Thymus (tissue), 14 donors: ENCODE results near the gene ADAMTSL5. TPM values are rescaled to one million over a fixed set of nuclear protein-coding genes. Genes with fewer than 3 reads are reported as not detected.

Source experiments
- DNase-seq, 9 donors: peaks; one replicate each; pipeline ENCODE4 v3.0.0-alpha.2; 2013; ENCODE audit warnings: low spot score in 9 of 9, low read depth in 6 of 9, missing footprints in 1 of 9
- H3K27ac ChIP-seq, 2 donors: one replicate each; pipeline ENCODE4 v1.5.1; 2013; ENCODE audit warnings: control low read depth in 1 of 2, low read depth in 1 of 2, low read length in 1 of 2, mild to moderate bottlenecking in 1 of 2, moderate library complexity in 1 of 2
- H3K27me3 ChIP-seq, 2 donors: one replicate each; pipeline ENCODE4 v1.5.1; 2013; ENCODE audit warnings: low read length in 1 of 2; ENCODE audit not compliant: control insufficient read depth in 2 of 2, insufficient read depth in 1 of 2
- H3K36me3 ChIP-seq, 2 donors: one replicate each; pipeline ENCODE4 v1.5.1; 2013; ENCODE audit warnings: low read length in 1 of 2, mild to moderate bottlenecking in 1 of 2, moderate library complexity in 1 of 2; ENCODE audit not compliant: control insufficient read depth in 2 of 2, insufficient read depth in 2 of 2
- H3K4me1 ChIP-seq, 2 donors: one replicate each; pipeline ENCODE4 v1.5.1; 2013; ENCODE audit warnings: low read length in 2 of 2; ENCODE audit not compliant: control insufficient read depth in 2 of 2, insufficient read depth in 2 of 2
- H3K4me3 ChIP-seq, 2 donors: one replicate each; pipeline ENCODE4 v1.5.1; 2013; ENCODE audit warnings: low read length in 2 of 2, control low read depth in 1 of 2, mild to moderate bottlenecking in 1 of 2
- H3K9me3 ChIP-seq, 2 donors: one replicate each; pipeline ENCODE4 v1.5.1; 2013; ENCODE audit warnings: low read length in 1 of 2, mild to moderate bottlenecking in 1 of 2; ENCODE audit not compliant: control insufficient read depth in 2 of 2, insufficient read depth in 1 of 2
- WGBS: extraction: QIAGEN DNeasy Blood & Tissue Kit; methylation state at CpG from one replicate; pipeline ENCODE4 v1.1.7; 2013; 5-methylcytosine and 5-hydroxymethylcytosine counted together
- long read RNA-seq, 10 donors: transcript quantifications; one replicate each; lab custom pipeline, GENCODE V29; 2026
- polyA plus RNA-seq: library from polyadenylated mRNA; stranded (reverse); fragments of 200-250 nt; gene quantifications from one replicate; pipeline ENCODE4 v1.2.3, GENCODE V29; 2013
- total RNA-seq: library from RNA; stranded (reverse); fragments of 120-200 nt; gene quantifications from one replicate; pipeline ENCODE4 v1.2.4, GENCODE V29; 2013
- donor health status: healthy.

The ADAMTSL5 gene, protein sequence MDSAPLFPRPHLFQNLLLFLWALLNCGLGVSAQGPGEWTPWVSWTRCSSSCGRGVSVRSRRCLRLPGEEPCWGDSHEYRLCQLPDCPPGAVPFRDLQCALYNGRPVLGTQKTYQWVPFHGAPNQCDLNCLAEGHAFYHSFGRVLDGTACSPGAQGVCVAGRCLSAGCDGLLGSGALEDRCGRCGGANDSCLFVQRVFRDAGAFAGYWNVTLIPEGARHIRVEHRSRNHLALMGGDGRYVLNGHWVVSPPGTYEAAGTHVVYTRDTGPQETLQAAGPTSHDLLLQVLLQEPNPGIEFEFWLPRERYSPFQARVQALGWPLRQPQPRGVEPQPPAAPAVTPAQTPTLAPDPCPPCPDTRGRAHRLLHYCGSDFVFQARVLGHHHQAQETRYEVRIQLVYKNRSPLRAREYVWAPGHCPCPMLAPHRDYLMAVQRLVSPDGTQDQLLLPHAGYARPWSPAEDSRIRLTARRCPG
- total RNA-seq = 0.05 TPM
- polyA plus RNA-seq = 0.21 TPM
- long read RNA-seq, donor 1 = 0 reads
- long read RNA-seq, donor 2 = 0 reads
- long read RNA-seq, donor 3 = 0 reads
- long read RNA-seq, donor 4 = 0 reads
- long read RNA-seq, donor 5 = 0 reads
- long read RNA-seq, donor 6 = 0 reads
- long read RNA-seq, donor 7 = 0 reads
- long read RNA-seq, donor 8 = 0 reads
- long read RNA-seq, donor 9 = 0 reads
- long read RNA-seq, donor 10 = 0 reads

- Histone ChIP-seq H3K4me1 (peaks cover 2 to 9% of the 10 kb centered on the region in 2 donors), H3K27me3 (peaks cover 57 to 83% of the 10 kb centered on the region in 2 donors)
These were observed at the start of gene ADAMTSL5 for GRCh38 chr19:1512671-1513498. Gene ADAMTSL5, minus strand, starts transcription at chr19:1513019. Its CDS starts 2,076 bp downstream, at chr19:1510943.

GRCh38 chr19:1561236-1561842 is 48.5 kb upstream of the ADAMTSL5 start:
- H3K4me1 ChIP-seq = no peaks in the 10 kb centered on the region
- H3K27ac ChIP-seq = no peak overlapping the region
- H3K9me3 ChIP-seq = peaks cover 0 to 11% of the 10 kb centered on the region in 2 donors
- peaks cover 0 to 1% of the 10 kb centered on the region in 2 donors for H3K36me3 ChIP-seq
- no peak for DNase-seq
- WGBS = 95% methylated on average over 17 of the region's 17 CpGs
- H3K4me3 ChIP-seq = no peak overlapping the region
- peaks cover 3 to 12% of the 10 kb centered on the region in 2 donors for H3K27me3 ChIP-seq

More at GRCh38 chr19:1512671-1513498, at the start of gene ADAMTSL5:
- H3K36me3 ChIP-seq = no peaks in the 10 kb centered on the region
- H3K4me3 ChIP-seq = peak within 1 kb of the TSS in 1 of 2 donors; percentile 13
- peaks cover 1 to 18% of the 10 kb centered on the region in 2 donors for H3K9me3 ChIP-seq
- DNase-seq = peak in 3 of 9 donors; percentile 13 to 47 (median 27)
- no peak within 1 kb of the TSS for H3K27ac ChIP-seq
- 5% methylated on average over 78 of the region's 78 CpGs for WGBS

DNA sequence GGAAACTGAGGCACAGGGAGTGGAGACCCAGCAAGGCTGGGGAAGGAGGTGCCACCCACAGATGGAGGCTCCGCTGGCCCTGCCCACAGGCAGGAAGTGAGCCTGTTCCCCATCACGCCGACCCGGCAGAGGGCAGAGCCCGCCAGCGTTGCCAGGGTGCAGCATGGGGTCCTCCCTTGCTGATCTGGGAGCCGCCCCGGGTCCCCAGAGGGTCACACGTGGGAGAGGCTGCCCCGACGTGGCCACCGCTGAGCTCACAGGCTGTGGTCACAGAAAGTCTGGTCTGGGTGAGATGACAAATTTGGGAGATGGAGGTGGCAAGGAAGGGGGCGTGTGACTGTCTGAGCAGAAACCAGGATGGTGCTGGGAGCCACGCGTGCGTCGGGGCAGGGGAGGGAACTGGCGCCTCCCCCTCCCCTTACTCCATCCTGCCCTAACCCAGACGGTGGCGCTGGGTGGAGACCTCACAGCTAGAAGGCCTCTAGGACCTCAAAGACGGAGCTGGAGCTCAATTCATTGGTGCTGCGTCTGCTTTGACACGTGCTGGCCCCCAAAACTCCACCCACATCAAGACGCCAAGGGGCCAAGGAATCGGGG is 47.6 kb upstream of the ADAMTSL5 start:
- H3K4me3 ChIP-seq = no peak overlapping the region
- no peak for DNase-seq
- peaks cover 0 to 5% of the 10 kb centered on the region in 2 donors for H3K9me3 ChIP-seq
- WGBS = 72% methylated on average over 25 of the region's 25 CpGs
- no peaks in the 10 kb centered on the region for H3K4me1 ChIP-seq
- H3K27me3 ChIP-seq = peaks cover 0 to 3% of the 10 kb centered on the region in 2 donors
- no peak overlapping the region for H3K27ac ChIP-seq
- peaks cover 0 to 11% of the 10 kb centered on the region in 2 donors for H3K36me3 ChIP-seq

DNA sequence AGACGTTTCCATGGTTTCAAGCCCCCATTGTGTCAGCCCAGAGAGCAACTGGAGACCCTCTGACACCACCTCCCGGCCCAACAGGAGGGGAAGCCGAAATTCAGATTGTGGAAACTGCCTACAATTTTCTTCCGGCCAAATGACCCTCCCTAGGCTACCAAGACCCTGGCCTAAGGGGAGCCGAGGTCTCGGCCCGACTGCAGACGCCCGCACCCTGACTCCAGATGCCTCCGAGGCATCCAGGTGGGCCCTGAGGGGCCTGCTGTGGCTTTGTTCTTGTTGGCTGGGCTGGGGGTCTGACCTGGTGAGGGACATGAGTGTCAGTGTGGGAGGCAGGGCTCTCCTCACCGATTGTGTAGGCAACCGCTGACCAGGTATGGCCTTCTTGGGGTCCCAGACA is 45.7 kb upstream of the ADAMTSL5 start:
- Histone ChIP-seq H3K36me3 (peaks cover 0 to 12% of the 10 kb centered on the region in 2 donors), H3K27ac (no peak overlapping the region), H3K4me1 (no peaks in the 10 kb centered on the region), H3K9me3 (no peaks in the 10 kb centered on the region), H3K4me3 (no peak overlapping the region), H3K27me3 (peaks cover 0 to 2% of the 10 kb centered on the region in 2 donors)
- DNase-seq = no peak
- WGBS = 95% methylated on average over 12 of the region's 12 CpGs

DNA sequence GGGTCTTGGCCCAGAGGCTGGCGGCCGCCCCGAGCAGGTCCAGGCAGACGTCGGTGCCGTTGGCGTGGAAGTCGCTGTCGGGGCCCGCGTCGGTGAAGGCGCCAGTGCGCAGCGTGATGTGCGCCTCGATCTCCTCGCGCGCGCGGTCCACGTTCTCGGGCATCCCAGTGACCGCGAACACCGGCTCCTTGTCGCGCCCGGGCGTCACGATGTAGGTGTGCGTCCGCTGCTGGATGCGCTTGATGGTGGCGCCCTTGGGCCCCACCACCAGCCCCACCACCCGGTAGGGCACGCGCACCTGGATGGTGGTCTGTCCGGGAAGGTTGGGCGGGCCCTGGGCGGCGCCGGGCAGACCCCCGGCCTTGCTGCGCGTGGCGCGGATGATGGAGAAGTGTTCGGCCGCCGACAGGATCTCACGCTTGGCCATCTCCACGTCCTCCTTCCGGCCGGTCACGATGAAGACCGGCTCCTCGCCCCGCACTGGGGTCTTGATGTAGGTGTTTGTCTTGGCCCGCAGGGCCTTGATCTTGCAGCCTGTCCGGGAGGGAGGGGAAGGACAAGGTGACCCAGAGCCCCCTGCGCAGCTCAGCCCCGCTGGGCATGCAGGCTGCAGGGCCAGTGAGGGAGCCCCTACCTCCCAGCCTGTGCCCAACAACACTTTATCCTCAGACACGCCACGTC is 43.7 kb upstream of the ADAMTSL5 start:
- 98% methylated on average over 66 of the region's 66 CpGs for WGBS
- H3K4me3 ChIP-seq = no peak overlapping the region
- H3K36me3 ChIP-seq = peaks cover 0 to 12% of the 10 kb centered on the region in 2 donors
- no peaks in the 10 kb centered on the region for H3K27me3 ChIP-seq
- no peak for DNase-seq
- H3K4me1 ChIP-seq = no peaks in the 10 kb centered on the region
- H3K9me3 ChIP-seq = peaks cover 0 to 2% of the 10 kb centered on the region in 2 donors
- no peak overlapping the region for H3K27ac ChIP-seq

GRCh38 chr19:1555487-1556389 is 42.9 kb upstream of the ADAMTSL5 start:
- H3K4me3 ChIP-seq = no peak overlapping the region
- peaks cover 0 to 12% of the 10 kb centered on the region in 2 donors for H3K36me3 ChIP-seq
- 98% methylated on average over 121 of the region's 121 CpGs for WGBS
- DNase-seq = no peak
- no peak overlapping the region for H3K27ac ChIP-seq
- no peaks in the 10 kb centered on the region for H3K4me1 ChIP-seq
- H3K9me3 ChIP-seq = peaks cover 0 to 2% of the 10 kb centered on the region in 2 donors
- peaks cover 0 to 2% of the 10 kb centered on the region in 2 donors for H3K27me3 ChIP-seq

GRCh38 chr19:1554968-1555367 is 42.1 kb upstream of the ADAMTSL5 start:
- Histone ChIP-seq H3K27ac (no peak overlapping the region), H3K4me1 (no peaks in the 10 kb centered on the region), H3K4me3 (no peak overlapping the region), H3K9me3 (peaks cover 0 to 2% of the 10 kb centered on the region in 2 donors), H3K36me3 (peaks cover 0 to 12% of the 10 kb centered on the region in 2 donors), H3K27me3 (peaks cover 0 to 2% of the 10 kb centered on the region in 2 donors)
- DNase-seq = no peak
- 98% methylated on average over 24 of the region's 24 CpGs for WGBS
